Measurements from ENCODE around the gene CUBN. TPM values are rescaled to one million over a fixed set of nuclear protein-coding genes. Genes with fewer than 3 reads are reported as not detected.

CUBN gene
- total RNA-seq, 1 donor from 2014 or later, result 1.5 TPM

- Mint-ChIP-seq H3K27ac (peak overlapping the region; percentile 80), H3K4me1 (ENCODE audit: low read depth) (peaks cover 7% of the 10 kb centered on the region), H3K27me3 (no peaks in the 10 kb centered on the region), H3K4me3 (ENCODE audit: low read depth) (no peak overlapping the region), H3K36me3 (ENCODE audit: insufficient read depth) (no peaks in the 10 kb centered on the region), H3K9me3 (ENCODE audit: low read depth) (peaks cover 9% of the 10 kb centered on the region)
- DNase-seq (ENCODE audit: low spot score, unreplicated experiment), result no peak
- TF ChIP-seq CTCF (IDR thresholded peaks at IDR 0.05; ENCODE audit: unreplicated experiment), result no peak
These were observed 133.6 kb downstream of the CUBN start for GRCh38 chr10:16995867-16996529.

- Mint-ChIP-seq H3K9me3 (ENCODE audit: low read depth) (peaks cover 6% of the 10 kb centered on the region), H3K27me3 (no peaks in the 10 kb centered on the region), H3K4me3 (ENCODE audit: low read depth) (no peak overlapping the region), H3K27ac (no peak overlapping the region), H3K4me1 (ENCODE audit: low read depth) (peaks cover 9% of the 10 kb centered on the region), H3K36me3 (ENCODE audit: insufficient read depth) (no peaks in the 10 kb centered on the region)
- DNase-seq (ENCODE audit: low spot score, unreplicated experiment), result no peak
- TF ChIP-seq CTCF (IDR thresholded peaks at IDR 0.05; ENCODE audit: unreplicated experiment), result no peak
These were observed 136.4 kb downstream of the CUBN start for GRCh38 chr10:16993186-16993585.

GRCh38 chr10:16992611-16993119, 136.9 kb downstream of the CUBN start:
- Mint-ChIP-seq H3K36me3 (ENCODE audit: insufficient read depth) (no peaks in the 10 kb centered on the region), H3K27me3 (no peaks in the 10 kb centered on the region), H3K9me3 (ENCODE audit: low read depth) (peaks cover 4% of the 10 kb centered on the region), H3K4me1 (ENCODE audit: low read depth) (peaks cover 9% of the 10 kb centered on the region), H3K27ac (no peak overlapping the region), H3K4me3 (ENCODE audit: low read depth) (no peak overlapping the region)
- no peak for DNase-seq (ENCODE audit: low spot score, unreplicated experiment)
- no peak for TF ChIP-seq CTCF (IDR thresholded peaks at IDR 0.05; ENCODE audit: unreplicated experiment)

GRCh38 chr10:16991011-16991410, 138.6 kb downstream of the CUBN start:
- peaks cover 13% of the 10 kb centered on the region for H3K4me1 Mint-ChIP-seq (ENCODE audit: low read depth)
- no peak for DNase-seq (ENCODE audit: low spot score, unreplicated experiment)
- H3K27ac Mint-ChIP-seq, result no peak overlapping the region
- H3K4me3 Mint-ChIP-seq (ENCODE audit: low read depth), result no peak overlapping the region
- H3K9me3 Mint-ChIP-seq (ENCODE audit: low read depth), result peaks cover 3% of the 10 kb centered on the region
- no peaks in the 10 kb centered on the region for H3K27me3 Mint-ChIP-seq
- H3K36me3 Mint-ChIP-seq (ENCODE audit: insufficient read depth), result no peaks in the 10 kb centered on the region
- no peak for TF ChIP-seq CTCF (IDR thresholded peaks at IDR 0.05; ENCODE audit: unreplicated experiment)

GRCh38 chr10:16989826-16990293, 139.8 kb downstream of the CUBN start:
- TF ChIP-seq CTCF (IDR thresholded peaks at IDR 0.05; ENCODE audit: unreplicated experiment), result no peak
- Mint-ChIP-seq H3K9me3 (ENCODE audit: low read depth) (peaks cover 3% of the 10 kb centered on the region), H3K27ac (no peak overlapping the region), H3K4me1 (ENCODE audit: low read depth) (peaks cover 11% of the 10 kb centered on the region), H3K4me3 (ENCODE audit: low read depth) (no peak overlapping the region), H3K27me3 (no peaks in the 10 kb centered on the region), H3K36me3 (ENCODE audit: insufficient read depth) (no peaks in the 10 kb centered on the region)
- DNase-seq (ENCODE audit: low spot score, unreplicated experiment), result no peak
